HepG2 (cell line): ENCODE measurements around the gene RNLS. TPM values are rescaled to one million over a fixed set of nuclear protein-coding genes. Genes with fewer than 3 reads are reported as not detected.

Experiments
- ATAC-seq: fragments of 200-7000 bp; cut with Tn5 transposase; 3 replicates; pipeline ENCODE4 v1.9.1; 2020; ENCODE audit warnings: mild to moderate bottlenecking, moderate library complexity
- BruUV-seq: library from RNA; stranded (reverse); fragments of 400-500 nt; replicated peaks from 2 replicates; lab custom pipeline; 2021; lab: Mats Ljungman, UMichigan
- CTCF ChIA-PET: fragments of 300-600 bp; formaldehyde crosslinking; extraction: SDS; loops from one replicate; lab custom pipeline; 2021; ENCODE audit warnings: low total read pairs, inconsistent platforms, low intra/inter-chr PET ratio; lab: Yijun Ruan, JAX
- POLR2A ChIA-PET: fragments of 350-600 bp; sonication (Branson Sonifier 250); formaldehyde crosslinking; loops from one replicate; lab custom pipeline; 2020; ENCODE audit warnings: antibody characterized with exemption, inconsistent platforms; lab: Yijun Ruan, JAX
- DNase-seq: peaks from one replicate; pipeline ENCODE4 v3.0.0-alpha.2; 2015; ENCODE audit warnings: low spot score
- FAIRE-seq: peaks from 3 replicates; lab custom pipeline; 2011; peaks lifted over from hg19 to GRCh38; lab: Jason Lieb, UNC
- H2AFZ ChIP-seq: one replicate; pipeline ENCODE4 v1.6.1; 2011; ENCODE audit warnings: low read length, inconsistent platforms
- H3K27ac ChIP-seq: fragments of 300-600 bp; 3 replicates; pipeline ENCODE4 v1.8.0; 2011; ENCODE audit warnings: mixed run types, mild to moderate bottlenecking, mixed read lengths, low read length, inconsistent platforms; ENCODE audit not compliant: insufficient read depth; ENCODE audit errors: extremely low read length
- H3K27me3 ChIP-seq, 2 experiments: fragments of 200-600 bp in 1 of 2; 2 replicates in 1 of 2; 3 replicates in 1 of 2; pipeline versions ENCODE4 v1.6.0 to v1.8.0; 2011; ENCODE audit warnings: low read length in 2 of 2, mild to moderate bottlenecking in 2 of 2, moderate library complexity in 2 of 2, inconsistent platforms in 1 of 2; ENCODE audit not compliant: insufficient read depth in 2 of 2, control insufficient read depth in 1 of 2
- H3K36me3 ChIP-seq, 2 experiments: fragments of 200-600 bp in 1 of 2; replicated peaks in 1 of 2; 2 replicates in 1 of 2; 3 replicates in 1 of 2; pipeline versions ENCODE4 v1.5.1 to v1.8.0; 2011; ENCODE audit warnings: low read length in 2 of 2, inconsistent platforms in 1 of 2; ENCODE audit not compliant: insufficient read depth in 2 of 2, control insufficient read depth in 1 of 2
- H3K4me1 ChIP-seq: 2 replicates; pipeline ENCODE4 v1.5.1; 2012; ENCODE audit warnings: low read length, inconsistent platforms; ENCODE audit not compliant: insufficient read depth
- H3K4me2 ChIP-seq: 2 replicates; pipeline ENCODE4 v1.6.0; 2011; ENCODE audit warnings: low read depth, low read length, inconsistent platforms
- H3K4me3 ChIP-seq, 3 experiments: fragments of 200-600 bp in 1 of 3; sonication (generic), shearing (Covaris generic) in 1 of 3; replicated peaks in 1 of 3; 2 replicates each; pipeline ENCODE4 v1.5.1; 2011 to 2016; ENCODE audit warnings: low read length in 3 of 3, inconsistent platforms in 2 of 3, low read depth in 2 of 3, mild to moderate bottlenecking in 2 of 3, control low read depth in 1 of 3, mixed read lengths in 1 of 3; ENCODE audit not compliant: insufficient read depth in 1 of 3
- H3K79me2 ChIP-seq: one replicate; pipeline ENCODE4 v1.6.1; 2011; ENCODE audit warnings: low read length, inconsistent platforms; ENCODE audit not compliant: insufficient read depth
- H3K9ac ChIP-seq: 2 replicates; pipeline ENCODE4 v1.6.0; 2011; ENCODE audit warnings: mild to moderate bottlenecking, low read depth, low read length, inconsistent platforms; ENCODE audit not compliant: insufficient read depth
- H3K9me3 ChIP-seq: 2 replicates; pipeline ENCODE4 v1.5.1; 2012; ENCODE audit warnings: mild to moderate bottlenecking, low read length
- H4K20me1 ChIP-seq: 2 replicates; pipeline ENCODE4 v1.6.0; 2011; ENCODE audit warnings: inconsistent platforms, mild to moderate bottlenecking, low read length, moderate library complexity; ENCODE audit not compliant: insufficient read depth
- ATF7 ChIP-seq, 2 experiments: fragments of 450-650 bp in 1 of 2; sonication (generic) in 1 of 2; formaldehyde crosslinking in 1 of 2; IDR thresholded peaks; 2 replicates each; pipeline versions ENCODE4 v1.4.0 to v1.6.1; 2016 to 2020; ENCODE audit warnings: antibody characterized with exemption in 1 of 2, mild to moderate bottlenecking in 1 of 2, missing genetic modification reagents in 1 of 2
- STAT5B ChIP-seq: sonication (generic); formaldehyde crosslinking; IDR thresholded peaks from 2 replicates; pipeline ENCODE4 v1.4.0; 2020; ENCODE audit warnings: missing genetic modification reagents
- TARDBP ChIP-seq: sonication (generic); formaldehyde crosslinking; IDR thresholded peaks from 2 replicates; pipeline ENCODE4 v1.8.0; 2022; ENCODE audit warnings: mild to moderate bottlenecking, missing genetic modification reagents
- TP53 ChIP-seq: sonication (generic); formaldehyde crosslinking; conservative IDR thresholded peaks from 2 replicates; pipeline ENCODE4 v1.4.0; 2020; ENCODE audit warnings: missing genetic modification reagents
- ZNF12 ChIP-seq: sonication (generic); formaldehyde crosslinking; IDR thresholded peaks from 2 replicates; pipeline ENCODE4 v1.5.0; 2020; ENCODE audit warnings: missing genetic modification reagents
- ZNF580 ChIP-seq: IDR thresholded peaks from 2 replicates; pipeline ENCODE4 v1.6.1; 2016; ENCODE audit warnings: low read depth, borderline replicate concordance
- WGBS: methylation state at CpG from one replicate; pipeline ENCODE4 v1.1.6; 2017; ENCODE audit warnings: low lambda C conversion rate; 5-methylcytosine and 5-hydroxymethylcytosine counted together
- in situ Hi-C: cut with HindIII; loops from 2 replicates; pipeline ENCODE4 v1.10.0; 2017; ENCODE audit warnings: low pct_unique_long_range_greater_than_20kb; ENCODE audit not compliant: extremely low pct_ligation_motif_present
- intact Hi-C: fragments of 100-400 bp; cut with micrococcal nuclease; formaldehyde crosslinking; loops from one replicate; pipeline ENCODE4 v1.10.0; 2022; ENCODE audit not compliant: unreplicated experiment
- polyA plus RNA-seq, 8 experiments: library from polyadenylated mRNA; depleted of rRNA in 3 of 8; stranded (reverse) in 7 of 8; unstranded in 1 of 8; fragments of >200 nt; fragmentation: Illumina TruSeq in 4 of 8; extraction: Trizol in 4 of 8; gene quantifications; 2 replicates each; pipeline versions ENCODE4 v1.2.1 to v1.2.3, GENCODE V29; 2011 to 2016; ENCODE audit warnings: low read depth in 4 of 8, missing spikeins in 1 of 8, mixed read lengths in 1 of 8; ENCODE audit not compliant: insufficient read depth in 1 of 8
- total RNA-seq, 5 experiments: library from RNA; depleted of rRNA; stranded (reverse); fragments of >200 nt; fragmentation: Illumina TruSeq; extraction: Trizol; gene quantifications; 2 replicates each; pipeline ENCODE4 v1.2.3, GENCODE V29; 2016; ENCODE audit warnings: low read depth in 1 of 5
- TF ChIP-seq, protein P1 (sequence below): fragments of 450-650 bp; IDR thresholded peaks from 2 replicates; pipeline ENCODE4 v1.6.1; 2017

The RNLS gene
- total and polyA plus RNA-seq, 2 of the 13 experiments (the other 11 are each of a cell fraction or from before 2014, with no cell fraction given) = not detected

DNA sequence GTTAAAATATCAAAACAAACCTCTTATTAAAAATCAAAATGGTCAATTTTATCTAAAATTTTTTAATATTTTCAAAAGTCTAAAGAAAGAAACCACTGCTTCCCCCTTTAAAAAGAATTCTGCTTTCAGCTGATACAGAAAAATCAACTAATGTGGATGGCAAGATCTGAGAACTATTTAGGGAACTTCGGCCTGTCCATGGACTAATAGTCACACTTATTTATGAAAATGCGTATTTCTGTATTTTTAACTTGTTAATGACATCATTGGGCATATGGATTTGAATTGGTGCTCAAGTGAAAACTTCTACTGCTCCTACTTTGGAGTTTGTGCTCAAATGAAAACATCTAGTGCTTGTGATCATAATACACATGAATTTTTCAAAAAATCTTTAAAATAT, 31.9 kb downstream of the RNLS start:
- ATAC-seq = no peak
- CTCF ChIA-PET = no interaction called here
- H3K4me2 ChIP-seq = no peak overlapping the region
- intact Hi-C loops = loop anchor here (10.0 kb wide), 1 partner anchor 436 kb away; no protein-coding TSS in a partner anchor
- no peaks in the 10 kb centered on the region for H3K79me2 ChIP-seq
- TF ChIP-seq STAT5B (CRISPR knock-in tag) (no peak), ATF7 (IDR thresholded peaks at IDR 0.05) (peak; percentile 33), ATF7 (CRISPR knock-in tag; IDR thresholded peaks at IDR 0.05) (no peak)
- TF ChIP-seq, protein P1, sequence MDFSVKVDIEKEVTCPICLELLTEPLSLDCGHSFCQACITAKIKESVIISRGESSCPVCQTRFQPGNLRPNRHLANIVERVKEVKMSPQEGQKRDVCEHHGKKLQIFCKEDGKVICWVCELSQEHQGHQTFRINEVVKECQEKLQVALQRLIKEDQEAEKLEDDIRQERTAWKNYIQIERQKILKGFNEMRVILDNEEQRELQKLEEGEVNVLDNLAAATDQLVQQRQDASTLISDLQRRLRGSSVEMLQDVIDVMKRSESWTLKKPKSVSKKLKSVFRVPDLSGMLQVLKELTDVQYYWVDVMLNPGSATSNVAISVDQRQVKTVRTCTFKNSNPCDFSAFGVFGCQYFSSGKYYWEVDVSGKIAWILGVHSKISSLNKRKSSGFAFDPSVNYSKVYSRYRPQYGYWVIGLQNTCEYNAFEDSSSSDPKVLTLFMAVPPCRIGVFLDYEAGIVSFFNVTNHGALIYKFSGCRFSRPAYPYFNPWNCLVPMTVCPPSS = no peak
- TF ChIP-seq, all 625 proteins: peak for 1
- WGBS = 1% methylated on average over 2 of the region's 2 CpGs
- Histone ChIP-seq H4K20me1 (no peaks in the 10 kb centered on the region), H3K4me1 (no peaks in the 10 kb centered on the region), H3K4me3 (no peak overlapping the region), H3K27ac (no peak overlapping the region), H3K36me3 (no peaks in the 10 kb centered on the region), H2AFZ (no peak overlapping the region), H3K27me3 (no peaks in the 10 kb centered on the region), H3K9ac (no peak overlapping the region), H3K9me3 (no peaks in the 10 kb centered on the region)
- BruUV-seq = no TSS peak
- DNase-seq = no peak
- FAIRE-seq = no peak
- in situ Hi-C loops = loop anchor here (10.0 kb wide), 1 partner anchor 696 kb away; no protein-coding TSS in a partner anchor
- POLR2A ChIA-PET = no interaction called here

DNA sequence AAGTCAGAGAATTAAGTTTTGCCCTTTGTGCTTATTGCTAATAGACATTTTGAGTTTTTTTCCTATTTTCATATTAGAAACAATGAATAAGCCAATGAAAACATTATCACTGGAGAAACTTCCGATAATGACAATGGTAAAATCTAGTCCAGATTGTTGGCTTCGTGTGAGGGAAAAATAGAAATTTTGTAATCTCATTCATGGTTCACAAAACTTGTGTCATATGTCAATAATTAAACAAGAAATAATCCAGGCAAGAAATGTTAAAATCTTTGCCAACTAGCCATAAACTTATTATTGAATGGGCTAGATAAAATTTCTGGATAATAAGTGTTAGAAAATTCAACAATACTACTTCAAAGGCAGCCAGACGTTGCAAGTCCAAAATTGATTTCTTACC, 36.6 kb downstream of the RNLS start:
- no peak for FAIRE-seq

More for the DNA sequence above, 36.6 kb downstream of the RNLS start:
- no peak overlapping the region for H3K27ac ChIP-seq
- no peaks in the 10 kb centered on the region for H3K4me1 ChIP-seq
- in situ Hi-C loops (no loop called here), intact Hi-C loops (no loop called here)
- WGBS = 0% methylated on average over 3 of the region's 3 CpGs
- H3K4me2 ChIP-seq = no peak overlapping the region
- H3K9me3 ChIP-seq = no peaks in the 10 kb centered on the region
- H3K79me2 ChIP-seq = no peaks in the 10 kb centered on the region
- H3K4me3 ChIP-seq = no peak overlapping the region
- ChIA-PET POLR2A (no interaction called here), CTCF (no interaction called here)
- no peak overlapping the region for H3K9ac ChIP-seq
- H3K27me3 ChIP-seq = no peaks in the 10 kb centered on the region
- H2AFZ ChIP-seq = no peak overlapping the region
- no peak for ATAC-seq
- TF ChIP-seq TARDBP (CRISPR knock-in tag) = no peak
- no peak for TF ChIP-seq TP53 (CRISPR knock-in tag)
- TF ChIP-seq ZNF12 (CRISPR knock-in tag) = no peak
- no peak for TF ChIP-seq ZNF580
- H4K20me1 ChIP-seq = no peaks in the 10 kb centered on the region
- DNase-seq = no peak
- no peaks in the 10 kb centered on the region for H3K36me3 ChIP-seq
- no TSS peak for BruUV-seq
